HG03575 (cell line): ENCODE results near the gene HDAC3.
A peak's percentile ranks its signal among the peaks of the same experiment; 100 is the strongest.

Source experiments
- ATAC-seq: cut with Tn5 transposase; IDR thresholded peaks from one replicate; pipeline ENCODE4 v1.9.1; 2021; ENCODE audit not compliant: unreplicated experiment, insufficient number of reproducible peaks, low FRiP score; ENCODE audit errors: extremely low read depth

HDAC3 gene

DNA sequence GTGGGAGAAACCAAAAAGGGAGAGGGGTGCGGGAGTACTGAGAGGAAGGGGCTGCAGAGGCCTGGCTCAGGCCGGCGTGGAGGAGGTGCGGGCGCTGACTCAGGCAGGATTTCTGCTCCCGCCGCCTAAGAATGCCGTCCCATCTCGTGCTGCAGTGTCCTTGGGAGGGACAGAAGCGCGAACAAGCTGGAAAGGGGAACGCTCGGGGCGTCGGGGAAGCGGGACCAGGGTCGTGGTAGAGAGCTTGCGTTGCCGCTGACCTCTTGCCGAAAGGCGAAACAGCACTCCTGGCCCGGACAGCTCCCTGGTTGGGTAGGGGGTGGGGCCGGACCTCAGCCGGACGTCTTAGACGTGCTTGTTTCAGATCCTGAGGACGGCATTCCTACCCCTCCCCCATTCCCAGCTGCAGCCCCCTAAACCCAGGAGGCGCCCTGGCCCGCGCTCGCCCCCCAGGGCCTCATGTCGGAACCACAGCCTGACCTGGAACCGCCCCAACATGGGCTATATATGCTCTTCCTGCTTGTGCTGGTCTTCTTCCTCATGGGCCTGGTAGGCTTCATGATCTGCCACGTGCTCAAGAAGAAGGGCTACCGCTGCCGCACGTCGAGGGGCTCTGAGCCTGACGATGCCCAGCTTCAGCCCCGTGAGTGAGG lies 1.2 kb upstream of the HDAC3 start:
- no peak for ATAC-seq

DNA sequence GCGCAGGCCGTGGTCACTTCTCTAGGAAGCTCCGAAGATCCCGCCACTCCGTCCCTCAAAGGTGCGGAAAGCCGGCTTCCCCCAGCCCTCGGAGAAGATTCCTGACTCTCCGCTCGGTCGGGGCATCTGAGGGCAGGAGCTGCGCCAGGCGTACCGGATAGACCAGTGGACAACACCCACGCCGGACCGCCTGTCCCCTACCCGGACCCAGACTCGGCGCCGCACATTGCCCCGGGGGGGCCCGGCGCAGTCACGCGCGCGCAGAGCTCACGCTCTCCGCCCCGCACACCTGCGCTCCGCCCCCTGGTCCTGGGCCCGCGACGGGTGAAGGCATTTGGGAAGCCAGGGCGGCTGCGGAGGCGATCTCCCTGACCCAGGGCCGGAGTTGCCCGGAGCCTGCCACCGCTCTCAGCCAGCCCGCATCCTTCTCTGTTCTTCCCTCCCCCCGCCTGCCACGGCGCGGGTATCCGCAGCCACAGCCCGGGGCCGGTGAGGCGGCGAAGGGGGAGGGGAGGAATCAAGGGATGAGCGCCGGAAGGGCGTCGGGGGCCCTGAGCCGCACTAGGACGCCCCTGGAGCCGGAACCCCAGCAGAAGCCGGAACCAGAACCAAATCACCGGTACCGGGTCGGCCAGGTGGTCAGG lies 596 bp upstream of the HDAC3 start:
- no peak for ATAC-seq

DNA sequence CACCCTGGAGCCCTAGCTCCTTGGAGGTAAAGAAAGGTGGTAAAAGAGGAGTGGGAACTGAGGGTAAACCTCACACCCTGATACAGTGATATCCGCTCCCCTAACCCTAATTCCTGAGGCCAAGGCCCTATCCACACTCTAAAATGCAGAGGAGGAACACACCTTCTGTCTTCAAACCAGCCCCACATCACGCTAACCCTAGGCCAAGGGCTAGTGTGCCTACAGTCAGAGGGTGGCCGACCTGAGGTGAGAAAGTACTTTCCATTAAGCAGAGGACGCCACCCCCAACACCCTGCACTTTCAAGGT lies 590 bp downstream of the HDAC3 start:
- ATAC-seq = no peak

DNA sequence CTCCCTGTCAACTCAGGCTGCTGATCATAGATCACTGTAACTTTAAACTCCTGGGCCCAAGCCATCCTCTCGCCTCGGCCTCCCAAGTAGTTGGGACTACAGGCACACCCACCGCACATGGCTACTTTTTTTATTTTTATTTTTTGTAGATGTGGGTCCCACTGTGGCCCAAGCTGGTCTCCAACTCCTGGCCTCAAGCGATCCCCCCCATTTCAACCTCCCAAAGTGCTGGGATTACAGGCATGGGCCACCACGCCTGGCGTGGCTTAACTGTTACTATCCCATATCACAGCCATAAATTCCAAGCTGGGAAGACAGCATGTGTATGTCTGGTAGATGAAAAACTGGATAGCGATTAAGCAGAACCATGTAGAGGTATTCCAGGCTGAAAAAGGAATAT lies 1.0 kb downstream of the HDAC3 start:
- ATAC-seq = no peak

DNA sequence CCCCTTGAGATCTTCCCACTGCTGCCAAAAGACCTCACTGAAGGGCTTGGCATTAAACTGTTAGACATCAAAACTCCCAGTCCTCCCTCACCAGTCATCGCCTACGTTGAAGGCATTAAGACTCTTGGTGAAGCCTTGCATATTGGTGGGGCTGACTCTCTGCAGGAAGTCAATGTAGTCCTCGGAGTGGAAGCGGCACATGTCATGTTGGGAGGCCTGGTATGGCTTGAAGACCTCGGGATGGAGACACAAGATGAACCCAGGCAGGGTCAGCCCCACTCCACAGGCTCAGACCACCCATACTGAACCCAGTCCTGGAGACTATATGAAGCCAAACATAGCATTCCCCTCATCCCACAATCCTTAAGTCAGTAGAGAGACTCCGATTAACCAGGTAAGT lies 1.9 kb downstream of the HDAC3 start:
- no peak for ATAC-seq

DNA sequence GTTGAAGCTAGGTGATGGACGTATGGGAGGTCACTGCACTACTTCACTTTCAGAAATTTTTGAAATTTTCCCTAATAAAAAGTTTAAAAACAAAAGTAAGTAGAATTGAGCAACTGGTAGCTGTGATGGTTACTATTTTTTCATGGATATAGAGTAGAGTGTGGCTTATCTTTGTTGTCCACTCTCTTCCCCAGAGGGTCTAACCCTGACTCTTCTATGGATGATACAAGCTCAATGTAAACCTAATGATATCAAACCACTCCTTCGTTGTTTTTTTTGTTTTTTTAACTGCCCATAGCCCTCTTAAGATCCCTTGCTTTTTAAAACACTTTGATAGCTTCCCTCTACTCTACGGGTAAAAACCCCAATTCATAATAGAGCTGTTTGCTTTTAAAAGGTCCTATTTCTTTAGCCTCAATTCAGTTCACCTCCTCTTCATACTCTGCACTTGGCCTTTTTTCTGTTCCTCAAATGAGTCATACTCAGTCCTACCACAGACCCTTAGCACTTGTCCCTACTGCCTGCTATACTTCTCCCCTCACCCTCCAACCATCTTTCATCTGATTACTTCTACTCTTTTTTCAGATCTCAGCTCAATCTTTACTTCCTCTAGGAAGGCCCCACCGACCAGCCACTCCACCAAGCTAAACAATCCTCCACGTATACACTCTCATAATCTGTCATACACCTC lies 2.6 kb downstream of the HDAC3 start:
- peak; percentile 91 for ATAC-seq

DNA sequence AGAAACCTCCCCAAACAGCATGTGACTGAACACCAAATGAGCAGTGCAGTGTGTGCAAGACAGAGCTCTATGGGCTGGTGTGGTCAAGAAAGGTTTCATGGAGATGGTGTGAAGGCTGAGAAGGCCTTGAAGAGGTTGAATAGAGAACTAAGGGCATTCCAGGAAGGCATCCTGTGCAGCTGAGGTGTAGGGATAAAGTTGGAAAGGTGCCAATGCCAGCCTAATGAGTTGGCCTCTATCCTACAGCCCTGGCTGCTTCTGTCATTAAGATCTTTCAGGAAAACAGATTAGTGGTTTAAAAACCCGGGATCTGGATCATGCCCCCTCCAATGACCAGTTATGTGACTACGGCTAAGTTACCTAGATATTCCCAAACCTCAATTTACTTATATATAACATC lies 4.0 kb downstream of the HDAC3 start:
- ATAC-seq = no peak

DNA sequence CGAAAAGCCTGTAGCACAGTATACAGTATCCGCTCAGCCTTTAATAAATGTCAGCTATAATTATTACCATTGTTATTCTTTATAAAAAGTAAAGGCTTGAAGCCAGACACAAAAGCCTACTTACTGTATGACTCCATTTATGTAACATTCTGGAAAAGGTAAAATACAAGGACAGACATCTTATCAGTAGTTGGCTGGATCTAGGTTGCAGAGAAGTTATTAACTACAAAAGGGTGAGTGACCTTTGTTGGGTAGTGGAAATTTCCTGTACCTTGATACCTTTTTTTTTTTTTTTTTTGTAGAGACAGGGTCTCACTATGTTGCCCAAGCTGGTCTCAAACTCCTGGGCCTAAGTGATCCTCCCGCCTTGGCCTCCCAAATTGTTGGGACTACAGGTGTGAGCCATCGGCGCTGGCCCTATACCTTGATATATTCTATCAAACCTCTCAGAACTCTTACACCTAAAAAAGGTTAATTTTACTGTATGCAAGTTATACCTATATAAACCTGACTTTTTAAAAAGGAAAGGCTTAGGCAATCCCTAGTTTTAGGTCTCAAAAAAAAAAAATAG lies 6.0 kb downstream of the HDAC3 start:
- no peak for ATAC-seq

DNA sequence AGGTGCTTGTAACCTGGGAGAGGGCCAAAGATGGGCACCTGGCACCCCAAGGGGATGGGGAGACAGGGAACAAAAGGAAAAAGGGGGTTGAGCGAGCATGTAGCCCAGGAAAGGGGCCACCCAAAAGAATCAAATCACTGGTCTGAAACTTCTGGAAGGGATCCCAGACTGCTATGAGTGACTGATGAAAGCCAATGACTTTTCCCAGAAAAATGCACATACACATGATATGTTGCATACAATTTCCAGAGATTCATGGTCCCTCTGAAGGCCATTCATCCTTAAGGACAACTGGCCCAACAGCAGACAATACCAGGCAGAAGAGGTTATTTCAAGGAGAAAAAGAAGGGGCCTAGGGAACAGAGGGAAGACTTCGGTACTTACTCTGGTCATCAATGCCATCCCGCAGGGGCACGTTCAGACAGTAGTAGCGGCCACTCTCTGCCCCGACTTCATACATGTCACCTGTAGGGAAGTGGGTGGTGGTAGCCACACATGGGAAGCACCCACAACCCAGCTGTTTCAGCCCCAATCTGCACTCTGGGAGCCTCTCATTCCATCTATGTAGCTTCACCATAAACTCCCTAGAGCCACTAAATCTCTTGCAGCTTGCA lies 8.4 kb downstream of the HDAC3 start:
- no peak for ATAC-seq

DNA sequence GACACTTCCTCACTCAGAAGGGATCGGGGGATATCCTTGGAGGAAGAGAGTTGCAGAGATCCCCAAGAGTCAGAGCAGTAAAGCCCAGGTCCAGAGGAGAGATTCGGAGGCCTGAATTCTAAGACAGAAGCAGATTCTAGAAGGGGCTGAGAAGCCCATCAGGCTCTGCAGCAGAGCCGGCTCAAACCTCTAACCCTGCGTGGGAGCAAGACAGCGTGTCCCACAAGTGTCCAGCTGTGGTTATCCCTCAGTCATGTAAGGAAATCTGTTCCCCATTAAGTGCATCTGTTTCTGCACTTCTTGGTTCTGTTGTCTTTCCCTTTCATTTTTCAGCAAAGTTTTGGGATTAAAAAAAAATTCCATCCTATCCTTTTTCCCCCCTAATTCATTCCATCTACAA lies 13.0 kb downstream of the HDAC3 start:
- ATAC-seq = no peak

DNA sequence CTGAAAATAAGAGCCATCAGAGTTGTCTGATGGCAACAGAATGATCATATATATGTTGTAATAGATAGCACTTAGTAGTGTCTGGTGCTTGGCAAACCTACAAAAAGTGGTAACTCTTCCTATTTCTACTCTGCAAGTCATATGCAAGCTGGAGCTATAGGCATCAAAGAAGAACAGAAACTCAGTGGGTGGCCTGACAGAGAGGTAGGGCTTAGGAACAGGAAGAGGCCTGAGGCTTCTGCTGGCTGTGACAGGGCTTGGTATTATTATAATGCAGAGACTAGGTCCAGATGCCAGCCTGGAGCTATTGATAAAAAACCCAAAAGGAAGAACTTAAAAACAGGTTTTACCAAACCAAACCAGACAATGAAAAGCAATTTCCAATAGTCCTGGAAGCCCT lies 13.5 kb downstream of the HDAC3 start:
- peak; percentile 62 for ATAC-seq

DNA sequence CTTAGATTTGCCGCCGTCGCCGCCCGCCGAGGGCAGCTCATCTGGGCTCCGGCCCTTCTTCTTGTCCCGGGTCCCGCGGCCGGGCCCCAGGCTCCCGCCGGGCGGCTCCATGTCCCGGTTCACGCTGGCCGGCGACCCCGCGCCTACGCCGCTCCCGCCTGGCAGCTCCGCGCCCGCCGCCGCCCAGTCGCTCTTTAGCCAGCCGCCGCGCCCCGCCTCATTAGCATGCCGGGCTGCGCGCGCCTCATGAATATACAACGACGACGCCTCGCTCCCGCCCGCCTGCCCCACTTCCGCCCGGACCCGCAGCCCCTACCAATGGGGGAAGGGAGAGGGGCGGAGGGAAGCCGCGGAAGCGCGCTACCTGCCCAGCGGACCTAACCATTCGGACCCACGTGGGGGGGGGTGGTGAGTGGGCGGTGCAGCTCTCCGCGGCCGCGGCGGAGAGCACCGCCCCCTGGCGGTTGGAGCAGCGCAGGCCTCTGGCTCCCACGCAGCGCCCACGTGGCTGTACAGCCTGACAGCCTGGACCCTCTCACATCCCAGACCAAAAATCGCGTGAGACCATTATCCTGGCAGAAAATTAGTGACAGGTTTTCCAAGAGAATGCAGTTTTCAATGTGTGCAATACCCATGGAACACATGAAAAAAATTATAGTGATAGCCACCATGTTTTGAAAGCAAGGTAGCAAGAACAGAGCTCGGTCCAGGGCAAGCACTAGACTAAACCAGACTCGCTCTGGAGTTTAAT lies 17.7 kb downstream of the HDAC3 start, which contains the start of gene DIAPH1:
TSS of gene DIAPH1 (minus strand) at position 197 of the 751 bp plus-strand sequence. CDS start at position 111, 86 bp downstream.
- peak; percentile 39 for ATAC-seq

DNA sequence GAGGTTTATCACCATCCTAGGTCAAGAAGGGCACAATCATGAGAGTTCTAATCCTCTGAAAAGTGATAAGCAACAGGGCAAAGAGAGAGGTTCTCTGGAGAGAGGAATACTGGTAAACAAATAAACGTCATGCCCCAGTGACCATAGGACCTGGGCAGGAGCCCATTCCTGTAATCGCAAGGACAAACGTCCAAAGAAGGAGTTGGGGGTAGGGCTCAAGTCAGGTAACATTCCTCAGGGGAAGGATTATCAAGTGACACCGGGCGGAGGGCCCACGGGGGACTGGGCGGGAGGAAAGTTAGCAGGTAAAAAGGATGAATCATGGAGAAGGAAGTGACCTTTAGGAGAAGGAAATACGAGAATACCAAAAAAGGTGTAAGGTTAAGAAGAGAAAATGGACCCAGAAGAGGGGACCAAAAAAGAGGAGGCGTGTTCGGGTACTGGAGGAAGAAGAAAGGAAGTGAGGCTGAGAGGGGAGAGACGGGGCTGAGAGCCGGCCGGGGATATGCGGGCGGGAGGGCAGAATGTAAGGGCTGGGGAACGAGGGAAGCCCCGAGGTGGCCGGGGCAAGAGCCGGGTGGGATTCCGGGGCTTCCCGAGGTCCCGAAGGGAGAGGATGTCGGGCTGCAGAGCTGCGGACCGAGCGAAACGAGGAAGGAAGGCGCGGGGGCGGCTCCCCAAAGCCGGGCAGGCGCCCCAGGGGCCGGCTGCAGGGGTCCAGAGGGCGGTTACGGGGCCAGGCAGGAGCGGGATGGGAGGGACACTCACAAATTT lies 18.4 kb downstream of the HDAC3 start:
- ATAC-seq = no peak

DNA sequence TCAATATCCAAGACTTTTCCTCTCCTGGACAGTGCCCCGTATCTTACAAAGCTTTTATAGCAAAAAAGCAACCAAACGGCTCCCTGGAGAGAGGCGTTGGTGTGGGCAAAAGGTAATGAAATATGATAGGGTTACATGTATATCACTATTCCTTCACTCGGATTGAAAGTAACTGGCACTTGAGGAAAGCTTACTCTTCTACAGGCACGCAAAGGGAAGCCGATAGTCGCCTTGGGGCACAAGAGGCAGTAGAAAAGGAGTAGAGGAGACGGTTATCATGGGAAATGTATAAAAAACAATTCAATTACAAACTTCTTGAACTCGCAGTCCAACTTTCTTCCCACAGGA lies 19.0 kb downstream of the HDAC3 start:
- no peak for ATAC-seq

DNA sequence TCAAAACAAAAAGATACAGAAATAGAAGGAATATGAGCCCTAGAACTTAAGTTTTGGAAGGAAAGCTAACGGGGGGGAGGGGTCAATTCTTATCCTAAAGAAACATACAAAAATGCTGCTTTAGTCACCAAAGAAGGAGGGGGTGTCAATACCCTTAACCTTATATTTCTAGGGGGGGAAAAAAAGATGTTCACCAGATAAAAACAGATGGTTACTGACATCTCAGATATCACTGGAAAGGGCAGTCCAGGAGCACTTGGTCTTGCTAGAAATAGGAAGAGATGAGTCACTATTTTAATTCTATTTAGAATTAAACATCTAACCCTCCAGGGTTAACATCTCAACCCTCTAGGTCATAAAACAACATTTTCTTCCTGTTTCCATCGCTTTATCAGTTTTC lies 19.5 kb downstream of the HDAC3 start:
- ATAC-seq = no peak

DNA sequence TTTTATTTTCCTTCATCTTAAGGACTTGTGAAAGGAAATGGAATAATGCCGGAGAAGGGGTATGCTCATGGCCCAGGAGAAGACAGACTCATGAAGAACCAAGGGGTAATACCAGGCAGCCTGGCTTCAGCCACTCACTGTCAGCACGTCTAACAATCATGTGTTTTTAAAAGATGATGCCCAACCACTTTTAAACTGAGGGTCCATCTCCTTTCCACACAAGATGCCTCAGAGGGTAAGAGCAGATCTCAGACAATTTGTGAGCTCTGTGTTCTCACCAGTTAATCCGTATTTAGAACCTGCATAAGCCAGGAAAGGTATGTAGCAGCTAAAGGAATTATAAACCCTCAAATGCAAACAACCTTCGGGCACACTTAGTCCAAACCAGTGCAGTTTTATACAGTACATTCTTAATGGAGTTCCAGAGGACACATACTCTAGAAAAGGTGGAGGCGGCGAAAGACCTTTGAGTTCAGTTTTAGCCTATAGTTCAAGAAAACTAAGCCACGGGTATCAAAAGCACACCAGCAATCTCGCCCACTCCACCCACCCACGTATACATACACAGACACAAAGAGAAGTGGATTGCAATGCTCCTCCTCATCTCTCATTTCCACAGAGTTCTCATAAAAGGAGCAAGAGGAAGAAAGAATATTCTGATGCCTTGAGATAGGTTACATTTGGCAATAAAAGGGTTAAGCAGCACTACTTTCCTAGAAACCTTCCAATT lies 20.5 kb downstream of the HDAC3 start:
- ATAC-seq = no peak

DNA sequence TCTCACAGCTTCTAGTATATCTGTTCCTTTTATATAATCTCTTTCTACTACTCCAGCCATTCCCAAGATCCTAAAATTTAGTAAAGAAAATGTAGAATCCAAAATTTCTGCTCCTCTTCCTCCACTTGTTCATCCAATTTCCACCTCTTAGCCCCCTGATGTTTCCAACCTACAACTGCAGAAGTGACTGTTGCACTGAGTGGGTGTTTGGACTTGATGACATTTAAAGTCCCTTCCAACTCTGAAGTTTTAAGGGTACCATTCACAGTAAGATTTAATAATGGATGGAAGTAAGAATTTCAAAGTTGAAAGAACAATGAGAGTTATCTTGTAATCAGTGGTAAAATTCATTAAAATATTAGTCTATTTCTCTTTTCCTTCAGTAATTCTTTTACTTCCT lies 23.3 kb downstream of the HDAC3 start:
- no peak for ATAC-seq

DNA sequence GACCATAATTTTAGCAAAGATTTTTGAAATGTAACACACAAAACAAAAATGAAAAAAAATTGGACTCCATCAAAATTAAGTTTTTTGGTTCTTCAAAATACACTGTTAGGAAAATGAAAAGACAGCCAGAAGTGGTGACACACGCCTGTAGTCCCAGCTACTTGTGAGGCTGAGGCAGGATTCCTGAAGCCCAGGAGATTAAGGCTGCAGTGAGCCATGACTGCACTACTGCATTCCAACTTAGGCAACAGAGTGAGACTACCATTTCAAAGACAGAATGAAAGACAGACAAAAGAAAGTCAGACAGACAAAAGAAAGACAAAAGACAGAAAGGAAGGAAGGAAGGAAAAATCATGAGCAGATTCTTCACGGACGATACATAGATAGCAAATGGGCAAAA lies 25.4 kb downstream of the HDAC3 start:
- ATAC-seq = no peak
